Esophagus muscularis mucosa (tissue), 4 donors: ENCODE measurements around the gene P2RY8. TPM values are rescaled to one million over a fixed set of nuclear protein-coding genes. Genes with fewer than 3 reads are reported as not detected.
A peak's percentile ranks its signal among the peaks of the same experiment; 100 is the strongest.

Source experiments
- DNase-seq: peaks from one replicate; pipeline ENCODE4 v3.0.0-alpha.2; 2017; ENCODE audit errors: extremely low spot score
- H3K27ac ChIP-seq, 4 donors: fragments of 200-600 bp; sonication (generic); replicated peaks in 1 of 4; 1 replicate in 3 of 4; 2 replicates in 1 of 4; pipeline ENCODE4 v1.5.1; 2016 to 2019; ENCODE audit warnings: mild to moderate bottlenecking in 1 of 4
- H3K27me3 ChIP-seq, 4 donors: fragments of 200-600 bp; sonication (generic); one replicate each; pipeline versions ENCODE4 v1.5.1 to v1.6.0; 2016 to 2019
- H3K36me3 ChIP-seq, 4 donors: fragments of 200-600 bp; sonication (generic); one replicate each; pipeline ENCODE4 v1.5.1; 2016 to 2019
- H3K4me1 ChIP-seq, 4 donors: fragments of 200-600 bp; sonication (generic); one replicate each; pipeline ENCODE4 v1.5.1; 2016 to 2019
- H3K4me3 ChIP-seq, 4 donors: fragments of 200-600 bp; sonication (generic); 1 replicate in 2 of 4; 2 replicates in 2 of 4; pipeline ENCODE4 v1.5.1; 2016 to 2019; ENCODE audit warnings: mild to moderate bottlenecking in 4 of 4, moderate library complexity in 1 of 4
- H3K9me3 ChIP-seq, 4 donors: fragments of 200-600 bp; sonication (generic); 1 replicate in 3 of 4; 2 replicates in 1 of 4; pipeline ENCODE4 v1.5.1; 2016 to 2019
- CTCF ChIP-seq, 3 experiments: fragments of 200-600 bp in 2 of 3; fragments of 450-650 bp in 1 of 3; sonication (generic) in 2 of 3; IDR thresholded peaks; one replicate each; pipeline ENCODE4 v1.5.1; 2017 to 2019; ENCODE audit warnings: antibody characterized with exemption in 3 of 3, mild to moderate bottlenecking in 2 of 3, moderate library complexity in 1 of 3
- EP300 ChIP-seq: sonication (generic); formaldehyde crosslinking; IDR thresholded peaks from one replicate; pipeline ENCODE4 v1.6.1; 2017; ENCODE audit warnings: antibody characterized with exemption
- POLR2A ChIP-seq: fragments of 450-650 bp; IDR thresholded peaks from one replicate; pipeline ENCODE4 v1.6.1; 2017; ENCODE audit warnings: antibody characterized with exemption, moderate library complexity, mild to moderate bottlenecking, low read depth
- POLR2AphosphoS5 ChIP-seq, 2 donors: sonication (generic); formaldehyde crosslinking; IDR thresholded peaks; one replicate each; pipeline ENCODE4 v1.6.1; 2017; ENCODE audit warnings: antibody characterized with exemption in 2 of 2
- WGBS: methylation state at CpG from one replicate; pipeline ENCODE4 v1.1.5; 2018; 5-methylcytosine and 5-hydroxymethylcytosine counted together
- intact Hi-C: fragments of 100-400 bp; cut with DNase I; formaldehyde crosslinking; loops from one replicate; pipeline ENCODE4 v1.15.1; 2023
- total RNA-seq, 4 donors: library from RNA; depleted of rRNA; stranded (reverse); fragments of >200 nt; gene quantifications; one replicate each; pipeline versions ENCODE4 v1.1.0 to v1.2.1, GENCODE V29; 2016

P2RY8 gene
- total RNA-seq, 4 donors from 2014 or later = 0.63 to 3.1 (median 1.9) TPM

- Histone ChIP-seq H3K36me3 (no peaks in the 10 kb centered on the region), H3K27me3 (peaks cover 0 to 32% (median 0%) of the 10 kb centered on the region in 4 donors), H3K4me3 (peak overlapping the region in 1 of 4 donors; percentile 5), H3K4me1 (peaks cover 0 to 8% (median 5%) of the 10 kb centered on the region in 4 donors), H3K9me3 (peaks cover 0 to 19% (median 16%) of the 10 kb centered on the region in 4 donors), H3K27ac (peak overlapping the region; percentile 23 to 59 (median 46))
- TF ChIP-seq EP300 (no peak), CTCF (IDR thresholded peaks at IDR 0.05) (peak in 1 of 3 experiments; percentile 3), POLR2AphosphoS5 (IDR thresholded peaks at IDR 0.05) (peak in 1 of 2 donors; percentile 60)
- intact Hi-C loops = no loop called here
- DNase-seq = peak; percentile 93
- 13% methylated on average over 26 of the region's 26 CpGs for WGBS
Measured at GRCh38 chrX:1481636-1482529, 55.1 kb downstream of the P2RY8 start.

DNA sequence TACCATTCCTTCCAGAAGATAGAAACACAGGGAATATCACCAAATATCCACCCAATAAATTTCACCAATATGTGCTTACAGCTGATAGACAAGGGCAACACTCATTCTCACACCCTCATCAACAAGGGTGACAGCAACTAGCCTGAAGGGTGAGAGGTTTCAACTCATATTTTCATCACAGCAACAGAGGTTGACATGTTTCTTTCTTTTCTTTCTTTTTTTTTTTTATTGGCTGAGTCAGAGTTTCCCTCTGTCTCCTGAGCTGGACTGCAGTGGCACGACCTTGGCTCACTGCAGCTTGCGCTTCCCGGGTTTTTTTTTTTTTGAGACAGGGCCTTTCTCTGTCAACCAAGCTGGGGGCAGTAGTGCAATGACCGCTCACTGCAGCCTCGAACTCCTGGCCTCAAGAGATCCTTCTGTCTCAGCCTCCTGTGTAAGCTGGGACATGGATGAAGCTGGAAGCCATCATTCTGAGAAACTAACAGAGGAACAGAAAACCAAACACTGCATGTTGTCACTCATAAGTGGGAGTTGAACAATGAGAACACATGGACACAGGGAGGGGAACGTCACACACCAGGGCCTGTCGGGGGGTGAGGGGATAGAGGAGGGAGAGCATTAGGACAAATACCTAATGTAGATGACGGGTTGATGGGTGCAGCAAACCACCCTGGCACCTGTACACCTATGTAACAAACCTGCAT is 56.8 kb downstream of the P2RY8 start:
- DNase-seq = peak; percentile 31
- H3K27me3 ChIP-seq = peaks cover 0 to 19% (median 0%) of the 10 kb centered on the region in 4 donors
- H3K4me1 ChIP-seq = peaks cover 0 to 8% (median 3%) of the 10 kb centered on the region in 4 donors
- intact Hi-C loops = no loop called here
- TF ChIP-seq POLR2A = no peak
- TF ChIP-seq CTCF (IDR thresholded peaks at IDR 0.05) = no peak
- TF ChIP-seq EP300 = no peak
- no peak for TF ChIP-seq POLR2AphosphoS5 (IDR thresholded peaks at IDR 0.05)
- H3K9me3 ChIP-seq = peaks cover 0 to 19% (median 16%) of the 10 kb centered on the region in 4 donors
- 83% methylated on average over 8 of the region's 8 CpGs for WGBS
- no peak overlapping the region for H3K27ac ChIP-seq
- no peaks in the 10 kb centered on the region for H3K36me3 ChIP-seq
- H3K4me3 ChIP-seq = no peak overlapping the region

- Histone ChIP-seq H3K27me3 (peaks cover 0 to 9% (median 0%) of the 10 kb centered on the region in 4 donors), H3K9me3 (peaks cover 0 to 19% (median 16%) of the 10 kb centered on the region in 4 donors), H3K36me3 (no peaks in the 10 kb centered on the region), H3K27ac (no peak overlapping the region), H3K4me3 (no peak overlapping the region), H3K4me1 (peaks cover 0 to 8% (median 3%) of the 10 kb centered on the region in 4 donors)
- no peak for TF ChIP-seq CTCF (IDR thresholded peaks at IDR 0.05)
- no peak for TF ChIP-seq POLR2A
- no peak for TF ChIP-seq EP300
- no peak for TF ChIP-seq POLR2AphosphoS5 (IDR thresholded peaks at IDR 0.05)
- intact Hi-C loops = no loop called here
- peak; percentile 77 for DNase-seq
- WGBS = 78% methylated on average over 8 of the region's 8 CpGs
Measured at GRCh38 chrX:1477801-1478458, 59.1 kb downstream of the P2RY8 start.

DNA sequence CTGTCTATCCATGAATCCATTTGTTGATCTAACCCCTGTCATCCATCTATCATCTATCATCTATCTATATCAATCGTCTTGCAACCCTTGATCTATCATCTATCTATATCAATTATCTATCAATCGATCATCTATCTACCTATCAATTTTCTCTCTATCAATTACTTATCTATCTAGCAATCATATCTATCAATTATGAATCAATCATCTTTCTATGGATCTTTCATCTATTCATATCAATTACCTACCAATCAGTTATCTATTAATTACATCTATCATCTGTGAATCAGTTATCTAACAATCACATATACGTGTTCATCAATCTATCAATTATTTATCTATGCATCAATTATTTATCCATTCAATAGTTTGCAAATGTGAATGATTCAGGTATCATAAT is 59.8 kb downstream of the P2RY8 start:
- Histone ChIP-seq H3K27ac (no peak overlapping the region), H3K4me1 (peaks cover 0 to 8% (median 3%) of the 10 kb centered on the region in 4 donors), H3K9me3 (peaks cover 0 to 19% (median 16%) of the 10 kb centered on the region in 4 donors), H3K36me3 (no peaks in the 10 kb centered on the region), H3K27me3 (peaks cover 0 to 9% (median 0%) of the 10 kb centered on the region in 4 donors), H3K4me3 (no peak overlapping the region)
- WGBS = 85% methylated on average over 3 of the region's 3 CpGs
- no peak for DNase-seq
- TF ChIP-seq CTCF (IDR thresholded peaks at IDR 0.05) (no peak), EP300 (no peak), POLR2A (no peak), POLR2AphosphoS5 (IDR thresholded peaks at IDR 0.05) (no peak)
- intact Hi-C loops = no loop called here
